HCT116 (cell line): ENCODE measurements around the gene RBM42. TPM values are rescaled to one million over a fixed set of nuclear protein-coding genes. Genes with fewer than 3 reads are reported as not detected.
"Not testable (repeated sequence)": the region's sequence is repeated elsewhere in the genome, so short reads cannot be mapped to it uniquely, and the experiment has no call there.

Experiments used
- ATAC-seq: fragments of 200-7000 bp; cut with Tn5 transposase; 2 replicates; pipeline ENCODE4 v1.9.1; 2020; ENCODE audit warnings: mild to moderate bottlenecking, moderate library complexity
- BruUV-seq: library from RNA; stranded (reverse); fragments of 400-500 nt; replicated peaks from 2 replicates; lab custom pipeline; 2021; lab: Mats Ljungman, UMichigan
- CTCF ChIA-PET: fragments of 300-600 bp; sonication (Branson Sonifier 250); formaldehyde crosslinking; loops from one replicate; lab custom pipeline; 2021; ENCODE audit warnings: antibody characterized with exemption; lab: Charles Lee
- POLR2A ChIA-PET: fragments of 300-600, 350-600 bp; sonication (Branson Sonifier 250); formaldehyde crosslinking; loops from one replicate; lab custom pipeline; 2021; ENCODE audit warnings: antibody characterized with exemption; lab: Charles Lee
- RAD21 ChIA-PET, 2 experiments: fragments of 300-600 bp; sonication (Branson Sonifier 250); formaldehyde crosslinking; loops; one replicate each; lab custom pipeline; 2023; ENCODE audit warnings: low total read pairs in 2 of 2; ENCODE audit not compliant: uncharacterized antibody in 2 of 2, unreplicated experiment in 2 of 2, low non-redundant PET in 1 of 2; lab: Charles Lee
- DNase-seq: peaks from one replicate; pipeline ENCODE4 v3.0.0-alpha.2; 2010; ENCODE audit warnings: low read depth, low spot score
- H2AFZ ChIP-seq: fragments of 200-600 bp; shearing (Covaris generic), sonication (generic); 2 replicates; pipeline ENCODE4 v1.6.1; 2017; ENCODE audit warnings: low read depth, mixed run types, mixed read lengths, antibody characterized with exemption, low read length; ENCODE audit not compliant: poor library complexity, severe bottlenecking
- H3K27ac ChIP-seq: 2 replicates; pipeline ENCODE4 v1.5.1; 2012; ENCODE audit warnings: low read depth, low read length
- H3K27me3 ChIP-seq: fragments of 200-600 bp; sonication (generic); 2 replicates; pipeline ENCODE4 v1.6.1; 2016; ENCODE audit warnings: mixed run types, low read length, mixed read lengths; ENCODE audit not compliant: insufficient read depth
- H3K36me3 ChIP-seq, 2 experiments: fragments of 200-500 bp in 1 of 2; fragments of 200-600 bp in 1 of 2; sonication (Bioruptor generic) in 1 of 2; sonication (generic) in 1 of 2; 2 replicates each; pipeline versions ENCODE4 v1.5.1 to v1.6.1; 2014 to 2016; ENCODE audit warnings: low read length in 2 of 2, inconsistent platforms in 1 of 2, mixed read lengths in 1 of 2, mixed run types in 1 of 2; ENCODE audit not compliant: insufficient read depth in 2 of 2, control insufficient read depth in 1 of 2
- H3K4me1 ChIP-seq, 2 experiments: fragments of 200-600 bp in 1 of 2; sonication (generic) in 1 of 2; 2 replicates each; pipeline versions ENCODE4 v1.5.1 to v1.6.1; 2012 to 2017; ENCODE audit warnings: low read length in 2 of 2, inconsistent platforms in 1 of 2, mild to moderate bottlenecking in 1 of 2, mixed read lengths in 1 of 2, mixed run types in 1 of 2, moderate library complexity in 1 of 2; ENCODE audit not compliant: insufficient read depth in 2 of 2, control insufficient read depth in 1 of 2
- H3K4me2 ChIP-seq: fragments of 200-600 bp; sonication (generic); 2 replicates; pipeline ENCODE4 v1.6.1; 2017; ENCODE audit warnings: mixed run types, low read length, mixed read lengths
- H3K4me3 ChIP-seq, 2 experiments: fragments of 200-600 bp in 1 of 2; sonication (generic) in 1 of 2; replicated peaks in 1 of 2; 2 replicates each; pipeline ENCODE4 v1.5.1; 2011 to 2016; ENCODE audit warnings: low read length in 2 of 2, control low read depth in 1 of 2, low read depth in 1 of 2, mild to moderate bottlenecking in 1 of 2, mixed read lengths in 1 of 2, mixed run types in 1 of 2
- H3K79me2 ChIP-seq: fragments of 200-600 bp; sonication (generic); 2 replicates; pipeline ENCODE4 v1.6.1; 2017; ENCODE audit warnings: mild to moderate bottlenecking, mixed run types, low read length, moderate library complexity, mixed read lengths; ENCODE audit not compliant: insufficient read depth
- H3K9ac ChIP-seq: fragments of 200-600 bp; sonication (generic); 2 replicates; pipeline ENCODE4 v1.6.1; 2016; ENCODE audit warnings: low read length, mixed read lengths
- H3K9me2 ChIP-seq: fragments of 200-600 bp; sonication (generic), shearing (Covaris generic); 2 replicates; pipeline ENCODE4 v1.6.1; 2017; ENCODE audit warnings: mixed run types, mild to moderate bottlenecking, moderate library complexity; ENCODE audit not compliant: insufficient read depth
- H3K9me3 ChIP-seq, 2 experiments: fragments of 200-500 bp in 1 of 2; fragments of 200-600 bp in 1 of 2; sonication (Bioruptor generic) in 1 of 2; sonication (generic) in 1 of 2; 2 replicates each; pipeline ENCODE4 v1.6.1; 2014 to 2017; ENCODE audit warnings: low read length in 2 of 2, mixed read lengths in 2 of 2, inconsistent platforms in 1 of 2, low read depth in 1 of 2, mild to moderate bottlenecking in 1 of 2, mixed run types in 1 of 2, moderate library complexity in 1 of 2; ENCODE audit not compliant: control insufficient read depth in 1 of 2, insufficient read depth in 1 of 2
- H4K20me1 ChIP-seq: fragments of 200-600 bp; sonication (generic), shearing (Covaris generic); 2 replicates; pipeline ENCODE4 v1.6.1; 2017; ENCODE audit warnings: mixed run types, mild to moderate bottlenecking, moderate library complexity; ENCODE audit not compliant: insufficient read depth
- CBX3 ChIP-seq: IDR thresholded peaks from 2 replicates; pipeline ENCODE4 v1.6.1; 2012; ENCODE audit warnings: low read depth
- CEBPB ChIP-seq: IDR thresholded peaks from 2 replicates; pipeline ENCODE4 v1.6.1; 2012; ENCODE audit warnings: low read depth
- CTCF ChIP-seq, 3 experiments: fragments of 200-600 bp in 1 of 3; sonication (generic) in 1 of 3; IDR thresholded peaks in 2 of 3; conservative IDR thresholded peaks in 1 of 3; 2 replicates each; pipeline ENCODE4 v1.5.1; 2012 to 2017; ENCODE audit warnings: low read depth in 2 of 3, low read length in 2 of 3, antibody characterized with exemption in 1 of 3, borderline replicate concordance in 1 of 3, control low read depth in 1 of 3, mild to moderate bottlenecking in 1 of 3, mixed read lengths in 1 of 3, mixed run types in 1 of 3, moderate library complexity in 1 of 3; ENCODE audit not compliant: insufficient read depth in 1 of 3
- ELF1 ChIP-seq: IDR thresholded peaks from 2 replicates; pipeline ENCODE4 v1.6.1; 2012; ENCODE audit warnings: low read depth, borderline replicate concordance
- EZH2 ChIP-seq: fragments of 200-600 bp; sonication (generic); IDR thresholded peaks from 2 replicates; pipeline ENCODE4 v1.6.1; 2017; ENCODE audit warnings: antibody characterized with exemption, mixed run types
- POLR2A ChIP-seq: IDR thresholded peaks from 2 replicates; pipeline ENCODE4 v1.7.0; 2011; ENCODE audit warnings: borderline replicate concordance; ENCODE audit not compliant: insufficient read depth, insufficient read length; ENCODE audit errors: extremely low read depth
- RAD21 ChIP-seq: IDR thresholded peaks from 2 replicates; pipeline ENCODE4 v1.6.1; 2012; ENCODE audit warnings: low read depth, mild to moderate bottlenecking
- YY1 ChIP-seq: IDR thresholded peaks from 2 replicates; pipeline ENCODE4 v1.6.1; 2011; ENCODE audit warnings: low read length, low read depth, moderate library complexity, mild to moderate bottlenecking; ENCODE audit not compliant: insufficient replicate concordance; ENCODE audit errors: extremely low read depth
- intact Hi-C: fragments of 100-400 bp; cut with micrococcal nuclease; formaldehyde crosslinking; loops from 2 replicates; pipeline ENCODE4 v1.10.0; 2022
- total RNA-seq: library from RNA; stranded (reverse); gene quantifications from one replicate; pipeline ENCODE4 v1.2.1, GENCODE V29; 2021; ENCODE audit not compliant: unreplicated experiment

The RBM42 gene
- total RNA-seq, 1 experiment from 2014 or later = 87.2 TPM

DNA sequence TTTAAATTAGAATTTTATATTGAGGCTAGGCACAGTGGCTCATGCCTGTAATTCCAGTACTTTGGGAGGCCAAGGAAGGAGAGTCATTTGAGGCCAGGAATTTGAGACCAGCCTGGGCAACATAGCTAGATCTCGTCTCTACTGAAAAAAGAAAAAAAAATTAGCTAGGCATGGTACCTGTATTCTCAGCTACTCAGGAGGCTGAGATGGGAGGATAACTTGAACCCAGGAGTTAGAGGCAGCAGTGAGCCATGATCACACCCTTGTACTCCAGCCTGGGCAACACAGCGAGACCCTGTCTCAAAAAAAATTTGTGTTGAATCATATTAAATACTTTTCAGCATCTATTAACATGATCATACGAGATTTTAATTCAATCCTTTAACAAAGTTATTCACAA lies 38.0 kb upstream of the RBM42 start:
- POLR2A ChIA-PET = no interaction called here
- no peak overlapping the region for H3K9ac ChIP-seq
- RAD21 ChIA-PET = no interaction called here
- H3K4me1 ChIP-seq = no peaks in the 10 kb centered on the region
- TF ChIP-seq CTCF (IDR thresholded peaks at IDR 0.05 in 2 of 3, conservative IDR thresholded peaks at IDR 0.05 in 1 of 3; ENCODE audit: borderline replicate concordance in 1 of 3, insufficient read depth in 1 of 3, low read depth in 2 of 3, low read length in 2 of 3) (no peak), YY1 (no peak), ELF1 (no peak)
- TF ChIP-seq, all 23 proteins: peak for 0
- H3K27ac ChIP-seq = no peak overlapping the region
- H3K9me3 ChIP-seq = no peaks in the 10 kb centered on the region
- H3K27me3 ChIP-seq = no peaks in the 10 kb centered on the region
- H3K4me3 ChIP-seq = no peak overlapping the region
- H4K20me1 ChIP-seq = no peaks in the 10 kb centered on the region
- H2AFZ ChIP-seq = no peak overlapping the region
- DNase-seq = no peak
- ATAC-seq = no peak
- H3K79me2 ChIP-seq = no peaks in the 10 kb centered on the region
- H3K36me3 ChIP-seq = no peaks in the 10 kb centered on the region
- no peak overlapping the region for H3K4me2 ChIP-seq
- no peaks in the 10 kb centered on the region for H3K9me2 ChIP-seq
- BruUV-seq = no TSS peak
- intact Hi-C loops = no loop called here
- CTCF ChIA-PET = interaction anchor here (1.5 kb wide), 1 partner anchor 10 kb away, joined by 3 read pairs; no protein-coding TSS in a partner anchor

DNA sequence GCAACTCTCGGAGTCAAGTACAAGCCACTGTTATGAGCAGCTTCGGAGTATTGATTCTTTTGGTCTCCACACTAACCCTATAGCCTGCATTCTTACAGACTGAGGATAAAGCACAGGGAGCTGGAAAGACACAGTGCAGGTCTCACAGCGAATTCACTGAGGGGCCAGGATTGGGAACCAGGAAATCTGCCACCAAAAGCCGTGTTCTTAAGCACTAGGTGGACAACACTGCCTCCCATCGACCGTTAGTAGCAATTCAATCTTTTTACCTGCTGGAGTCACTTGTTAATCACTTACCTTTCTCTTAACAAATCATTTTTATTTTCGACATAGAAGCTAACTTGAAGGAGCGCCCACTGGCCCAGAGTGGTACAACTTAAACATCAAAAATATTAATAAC lies 36.6 kb upstream of the RBM42 start:
- ChIA-PET POLR2A (interaction anchor here (1.3 kb wide), 1 partner anchor 21 kb away, joined by 4 read pairs; the partner anchor contains the start of gene HAUS5), CTCF (interaction anchor here (0.6 to 1.5 kb wide), 7 partner anchors 10 to 97 kb away, joined by 3 to 4 read pairs (median 3); no protein-coding TSS in a partner anchor), RAD21 (no interaction called here)
- no peaks in the 10 kb centered on the region for H4K20me1 ChIP-seq
- TF ChIP-seq POLR2A = no peak
- no peak for TF ChIP-seq EZH2
- TF ChIP-seq RAD21 = peak; percentile 64
- no peak for TF ChIP-seq CEBPB
- TF ChIP-seq CTCF (IDR thresholded peaks at IDR 0.05 in 2 of 3, conservative IDR thresholded peaks at IDR 0.05 in 1 of 3; ENCODE audit: borderline replicate concordance in 1 of 3, insufficient read depth in 1 of 3, low read depth in 2 of 3, low read length in 2 of 3) = peak; percentile 52 to 70 (median 59); a peak in 5 of 6 replicates
- no peak for TF ChIP-seq CBX3
- BruUV-seq = no TSS peak
- no peak overlapping the region for H3K4me3 ChIP-seq
- H3K9ac ChIP-seq = no peak overlapping the region
- H2AFZ ChIP-seq = peak overlapping the region; percentile 18
- H3K79me2 ChIP-seq = no peaks in the 10 kb centered on the region
- no peaks in the 10 kb centered on the region for H3K27me3 ChIP-seq
- DNase-seq = peak; percentile 53
- intact Hi-C loops = no loop called here
- no peaks in the 10 kb centered on the region for H3K36me3 ChIP-seq
- ATAC-seq = peak; percentile 78
- no peak overlapping the region for H3K27ac ChIP-seq
- H3K9me3 ChIP-seq = no peaks in the 10 kb centered on the region
- no peaks in the 10 kb centered on the region for H3K9me2 ChIP-seq
- no peaks in the 10 kb centered on the region for H3K4me1 ChIP-seq
- H3K4me2 ChIP-seq = no peak overlapping the region

GRCh38 chr19:35595026-35595425 lies 33.8 kb upstream of the RBM42 start:
- CTCF ChIA-PET, H3K4me3 ChIP-seq, H4K20me1 ChIP-seq, H3K79me2 ChIP-seq, H3K9me3 ChIP-seq, H3K27me3 ChIP-seq, H2AFZ ChIP-seq, H3K27ac ChIP-seq, H3K36me3 ChIP-seq, H3K4me2 ChIP-seq, H3K9ac ChIP-seq, BruUV-seq, DNase-seq, intact Hi-C loops, H3K9me2 ChIP-seq, RAD21 ChIA-PET, POLR2A ChIA-PET, ATAC-seq: not testable (repeated sequence)
- peaks cover 2 to 14% of the 10 kb centered on the region in 2 experiments; a peak in 3 of 4 replicates for H3K4me1 ChIP-seq
